ENCODE data around the gene SOWAHA.

SOWAHA gene

GRCh38 chr5:132810605-132811004 lies 2.5 kb upstream of the SOWAHA start:
- DNase-seq = no peak

GRCh38 chr5:132812123-132812765 lies 858 bp upstream of the SOWAHA start:
- peak; percentile 60 for DNase-seq

GRCh38 chr5:132813599-132814502 lies 749 bp downstream of the SOWAHA start:
- DNase-seq = peak; percentile 64

GRCh38 chr5:132814503-132815294 lies 1.6 kb downstream of the SOWAHA start:
- no peak for DNase-seq

GRCh38 chr5:132815454-132815853 lies 2.4 kb downstream of the SOWAHA start:
- no peak for DNase-seq

- DNase-seq = no peak
Observed at GRCh38 chr5:132816083-132816482, 3.0 kb downstream of the SOWAHA start.

GRCh38 chr5:132816554-132816953 lies 3.5 kb downstream of the SOWAHA start:
- no peak for DNase-seq

- no peak for DNase-seq
Observed at GRCh38 chr5:132817011-132817410, 3.9 kb downstream of the SOWAHA start.

GRCh38 chr5:132819468-132819867 lies 6.4 kb downstream of the SOWAHA start:
- DNase-seq = no peak

- peak; percentile 97 for DNase-seq
Observed at GRCh38 chr5:132820162-132820754, 7.2 kb downstream of the SOWAHA start.

- DNase-seq = no peak
Observed at GRCh38 chr5:132821350-132821749, 8.2 kb downstream of the SOWAHA start.

- no peak for DNase-seq
Observed at GRCh38 chr5:132821791-132822190, 8.7 kb downstream of the SOWAHA start.

GRCh38 chr5:132822650-132823480 lies 9.8 kb downstream of the SOWAHA start:
- DNase-seq = peak; percentile 82

- no peak for DNase-seq
Observed at GRCh38 chr5:132823481-132824050, 10.5 kb downstream of the SOWAHA start.

GRCh38 chr5:132824426-132824825 lies 11.3 kb downstream of the SOWAHA start:
- DNase-seq = no peak

GRCh38 chr5:132825033-132825833 lies 12.1 kb downstream of the SOWAHA start:
- peak; percentile 59 for DNase-seq

- peak; percentile 59 for DNase-seq
Observed at GRCh38 chr5:132825834-132826391, 12.8 kb downstream of the SOWAHA start.

- no peak for DNase-seq
Observed at GRCh38 chr5:132826424-132827082, 13.5 kb downstream of the SOWAHA start.

GRCh38 chr5:132827943-132828673 lies 15.0 kb downstream of the SOWAHA start:
- no peak for DNase-seq

Measured in eye (tissue), 1 donor.